ENCODE measurements around the gene CPNE5.

Gene CPNE5

DNA sequence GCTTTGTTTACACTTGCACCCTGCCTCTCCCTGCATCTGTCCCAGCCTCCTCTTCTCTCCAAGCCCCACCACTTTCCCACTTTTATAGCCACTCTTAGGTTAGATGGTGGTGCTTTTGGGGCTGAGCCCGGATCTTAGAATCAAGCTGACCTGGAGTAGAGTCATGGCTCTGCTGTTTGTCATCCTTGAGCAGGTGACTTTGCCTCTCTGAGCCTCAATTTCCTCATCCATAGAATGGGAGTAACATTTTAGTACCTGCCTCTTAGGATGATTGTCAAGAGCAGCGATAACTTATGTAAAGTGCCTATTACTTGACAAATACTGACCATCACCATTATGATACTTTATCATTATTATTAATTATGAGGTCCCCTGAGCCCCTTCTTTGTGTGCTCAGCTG, 48.2 kb downstream of the CPNE5 start:
- DNase-seq, result no peak

DNA sequence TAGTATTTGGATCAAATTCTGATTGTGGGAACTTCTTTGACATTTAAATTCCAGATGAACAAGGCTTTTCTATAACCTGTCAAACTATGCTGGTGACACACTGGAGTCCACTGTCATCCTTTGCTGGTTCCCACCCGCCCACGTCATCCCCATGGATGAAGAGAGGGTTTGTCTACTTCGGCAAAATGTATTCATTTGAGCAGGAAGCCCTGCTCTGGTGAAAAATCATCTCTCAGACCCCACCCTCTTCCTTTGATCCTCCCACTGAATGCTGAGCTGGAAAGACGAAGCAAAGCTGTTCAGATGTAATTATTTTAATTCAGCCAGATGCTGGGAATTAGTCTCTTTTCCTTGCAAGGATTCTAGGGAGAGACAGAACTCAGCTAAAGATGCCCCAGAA, 50.5 kb downstream of the CPNE5 start:
- DNase-seq, result peak in 1 of 2 donors; percentile 6

DNA sequence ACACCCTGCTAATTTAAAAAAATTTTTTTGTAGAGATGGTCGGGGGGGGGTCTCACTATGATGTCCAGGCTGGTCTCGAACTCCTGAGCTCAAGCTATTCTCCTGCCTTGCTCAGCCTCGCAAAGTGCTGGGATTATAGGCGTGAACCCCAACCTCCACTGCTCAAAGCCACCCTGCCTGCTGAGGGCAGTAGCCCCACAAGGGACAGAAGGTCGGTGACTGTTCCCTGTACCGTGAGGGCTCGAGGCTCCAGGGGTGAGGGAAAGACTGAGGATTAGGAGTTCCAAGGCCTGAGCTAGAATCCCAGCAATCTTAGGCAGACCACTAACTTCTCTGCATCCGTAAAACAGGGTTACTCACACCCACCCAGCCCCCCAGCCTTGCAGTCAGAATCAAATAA, 51.1 kb downstream of the CPNE5 start:
- DNase-seq, result no peak

DNA sequence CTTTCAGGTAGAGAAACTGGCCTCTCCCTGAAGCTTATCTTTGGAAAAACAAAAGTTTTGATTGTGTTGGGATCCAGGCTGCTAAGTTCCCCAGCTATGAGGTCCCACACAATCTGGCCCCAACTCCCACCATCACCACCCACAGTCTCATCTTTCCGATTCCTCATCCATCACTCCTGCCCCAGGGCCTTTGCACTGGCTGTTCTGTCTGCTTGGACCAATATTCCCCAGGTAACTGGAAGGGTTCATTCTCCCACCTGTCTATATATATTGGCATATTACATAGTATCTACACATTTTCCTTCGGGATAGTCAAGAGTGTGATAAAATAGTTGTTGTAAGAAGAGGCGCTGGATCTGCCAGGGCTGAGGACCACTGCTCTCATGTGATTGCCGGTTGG, 52.0 kb downstream of the CPNE5 start:
- no peak for DNase-seq

DNA sequence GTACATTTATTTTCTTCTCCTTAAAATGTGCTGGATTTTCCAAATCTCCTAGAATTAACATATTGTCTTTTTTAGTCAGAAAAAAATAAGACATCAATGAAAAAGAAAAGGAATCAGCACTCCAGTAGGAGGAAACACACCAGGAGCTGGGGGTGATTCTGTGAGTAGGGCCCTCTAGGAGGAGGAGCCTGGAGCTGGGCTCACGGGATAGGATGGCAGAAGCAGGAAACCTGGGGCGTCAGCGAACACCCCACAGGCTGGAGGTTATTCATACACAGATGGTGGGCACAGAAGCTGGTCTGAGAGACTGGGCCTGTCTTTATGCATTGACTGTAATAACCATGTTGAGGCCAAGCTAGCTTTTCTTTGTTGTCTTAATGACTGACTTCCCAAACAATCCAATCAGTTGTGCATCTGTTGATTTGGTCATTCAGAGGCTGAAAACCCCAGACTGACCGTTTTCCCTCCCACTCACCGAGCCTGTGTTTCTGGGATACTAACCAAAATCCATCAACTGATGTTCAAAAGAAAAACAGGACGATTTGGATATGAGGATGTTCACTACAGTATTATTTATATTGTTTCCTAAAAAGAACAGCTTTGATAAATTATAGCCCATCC, 53.1 kb downstream of the CPNE5 start:
- no peak for DNase-seq

DNA sequence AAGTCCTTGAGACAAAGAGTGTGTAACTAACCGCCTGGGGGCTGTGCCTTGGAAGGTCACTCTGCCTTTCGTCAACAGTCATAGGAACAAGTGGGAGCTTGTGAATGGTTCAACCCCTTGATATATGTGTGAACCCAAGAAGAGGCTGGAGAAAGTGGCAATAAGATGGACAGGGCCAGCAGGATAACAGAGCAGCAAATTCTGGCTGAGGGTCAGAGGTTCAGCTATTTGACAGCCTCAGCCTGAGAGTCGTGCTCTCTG, 54.9 kb downstream of the CPNE5 start:
- no peak for DNase-seq

DNA sequence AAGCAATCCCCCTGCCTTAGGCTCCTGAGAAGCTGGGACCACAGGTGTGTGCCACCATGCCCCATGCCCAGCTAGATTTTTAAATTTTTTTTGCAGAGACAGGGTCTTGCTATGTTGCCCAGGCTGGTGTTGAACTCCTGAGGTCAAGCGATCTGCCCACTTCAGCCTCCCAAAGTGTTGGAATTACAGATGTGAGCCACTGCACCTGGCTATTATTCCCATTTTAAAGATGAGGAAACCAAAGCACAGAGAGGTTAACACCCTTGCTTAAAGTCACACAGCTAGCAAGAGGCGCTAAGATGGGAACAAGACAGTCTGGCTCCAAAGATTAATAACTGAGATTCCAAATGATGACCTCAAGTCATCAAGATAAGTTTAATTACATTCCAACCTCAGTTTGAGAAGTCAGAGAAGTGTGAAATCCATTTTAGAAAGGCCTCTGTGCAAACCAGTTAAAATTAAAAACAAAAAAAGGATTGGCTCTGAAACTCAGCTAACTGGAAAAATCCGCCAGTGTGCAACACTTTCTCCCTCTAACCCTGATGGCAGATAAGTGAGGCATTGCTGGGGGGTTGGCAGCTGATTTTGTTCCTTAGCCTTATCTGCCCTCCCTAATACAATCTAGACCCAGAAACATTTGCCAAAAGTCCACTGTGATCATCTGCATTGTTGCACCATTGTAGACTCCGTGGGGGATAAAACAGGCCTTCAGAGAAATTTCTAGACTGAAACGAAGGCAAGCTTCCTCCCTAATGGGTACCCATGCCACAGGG, 55.5 kb downstream of the CPNE5 start:
- no peak for DNase-seq

DNA sequence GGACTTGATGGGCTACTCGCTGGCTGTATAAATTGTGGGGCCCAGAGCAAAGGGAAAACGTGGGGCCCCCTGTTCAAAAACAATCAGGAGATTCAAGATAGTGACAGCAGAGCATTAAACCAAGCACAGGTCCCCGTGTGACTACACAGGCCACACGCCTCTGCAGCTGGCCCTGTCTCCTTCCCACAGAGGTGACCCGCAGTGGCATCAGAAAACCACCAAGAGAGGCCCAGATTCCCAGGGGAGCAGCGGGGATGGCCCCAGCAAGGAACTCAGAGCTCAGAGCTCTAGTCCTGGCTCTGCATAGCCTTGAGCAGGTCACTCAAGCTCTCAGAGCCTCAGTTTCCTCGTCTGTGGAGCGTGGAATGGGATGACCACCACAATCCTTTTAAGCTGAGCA, 57.6 kb downstream of the CPNE5 start:
- DNase-seq, result no peak

DNA sequence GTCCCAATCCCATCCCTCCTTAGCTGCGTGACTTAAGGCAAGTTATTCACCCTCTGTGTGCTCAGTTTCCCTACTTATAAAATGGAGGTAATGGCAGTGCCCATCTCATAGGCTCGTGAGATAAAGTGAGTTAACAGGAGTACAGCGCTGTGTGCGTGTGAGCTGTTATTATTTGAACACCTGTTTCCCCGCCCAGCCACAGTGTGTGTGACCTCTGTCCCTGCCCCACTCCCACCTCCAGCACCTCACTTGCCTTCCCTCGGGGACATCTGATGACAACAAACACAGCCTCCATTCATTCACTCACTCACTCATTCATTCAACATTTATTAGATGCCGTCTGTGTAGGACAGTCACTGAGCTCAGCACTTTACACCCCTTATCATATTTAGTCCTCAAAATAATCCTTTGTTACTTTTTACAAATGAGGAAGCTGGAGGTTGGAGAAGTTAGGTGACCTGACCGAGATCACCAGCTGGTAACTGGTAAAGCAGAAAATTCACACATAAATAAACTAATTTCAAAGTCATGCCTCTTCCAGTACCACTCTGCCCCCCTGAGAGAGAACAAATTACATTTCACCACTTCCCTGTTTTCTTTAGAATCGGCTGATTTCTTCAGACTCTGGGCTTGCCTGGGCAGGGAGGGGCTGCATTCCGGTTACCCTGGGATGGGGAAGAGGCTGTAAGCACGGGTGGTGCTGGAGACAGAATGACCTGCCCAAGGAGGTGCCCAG, 58.6 kb downstream of the CPNE5 start:
- peak; percentile 35 to 66 for DNase-seq

DNA sequence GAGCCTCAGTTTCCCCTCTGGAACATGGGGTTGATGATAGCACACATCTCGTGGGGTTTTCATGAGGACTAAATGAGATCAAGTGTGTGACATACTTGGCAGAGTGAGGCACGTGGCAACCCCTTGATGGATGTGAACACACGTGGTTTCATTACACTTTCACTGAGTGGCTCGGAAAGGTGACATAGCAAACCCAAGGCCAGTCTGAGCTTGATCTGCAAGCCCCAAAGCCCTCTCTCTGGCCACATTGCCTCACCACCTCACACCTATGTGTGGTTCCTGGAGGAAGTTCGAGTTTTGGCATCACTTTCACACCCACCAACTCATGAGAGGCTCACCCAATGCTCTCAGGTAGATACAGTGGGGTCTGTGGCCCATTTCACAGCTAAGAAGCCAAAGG, 60.0 kb downstream of the CPNE5 start:
- DNase-seq, result no peak

DNA sequence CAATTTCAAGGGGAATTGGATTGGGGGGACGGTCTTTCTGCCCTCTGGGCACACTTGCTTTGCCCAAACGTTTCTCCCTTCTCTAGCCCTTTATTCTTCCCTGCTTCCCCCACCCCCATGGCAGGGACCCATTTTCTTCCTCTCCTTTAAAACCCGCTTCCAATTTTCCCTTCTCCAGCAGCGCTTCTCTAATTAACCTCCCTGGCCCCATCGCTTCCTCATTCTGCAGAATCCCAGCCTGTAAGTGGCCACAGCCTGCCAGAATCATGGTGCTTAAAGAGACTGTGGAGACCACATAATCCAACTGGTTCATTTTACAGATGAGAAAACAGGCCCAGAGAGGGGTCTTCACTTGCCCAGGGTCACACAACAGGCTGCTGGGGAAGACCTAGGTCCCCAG, 61.4 kb downstream of the CPNE5 start:
- peak; percentile 45 to 49 for DNase-seq

DNA sequence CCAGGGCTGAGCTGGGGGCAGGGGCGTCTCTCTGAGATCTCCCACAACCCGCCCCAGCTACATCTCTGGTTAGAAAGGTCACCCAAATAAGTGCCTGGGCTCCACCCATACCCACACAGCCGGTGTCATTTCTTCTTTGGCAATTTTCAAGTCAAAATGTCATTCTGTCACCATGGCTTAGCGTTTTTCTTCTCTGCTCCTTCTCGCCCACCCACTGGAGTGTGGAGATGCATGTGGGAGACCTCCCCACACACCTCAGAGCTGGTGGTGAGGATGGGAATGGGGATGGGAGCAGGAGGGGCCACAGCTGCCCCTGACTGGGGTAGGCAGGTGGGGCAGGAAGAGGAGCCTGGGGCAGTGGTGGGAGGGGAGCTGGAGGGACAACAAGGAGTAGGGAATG, 63.1 kb downstream of the CPNE5 start:
- no peak for DNase-seq

DNA sequence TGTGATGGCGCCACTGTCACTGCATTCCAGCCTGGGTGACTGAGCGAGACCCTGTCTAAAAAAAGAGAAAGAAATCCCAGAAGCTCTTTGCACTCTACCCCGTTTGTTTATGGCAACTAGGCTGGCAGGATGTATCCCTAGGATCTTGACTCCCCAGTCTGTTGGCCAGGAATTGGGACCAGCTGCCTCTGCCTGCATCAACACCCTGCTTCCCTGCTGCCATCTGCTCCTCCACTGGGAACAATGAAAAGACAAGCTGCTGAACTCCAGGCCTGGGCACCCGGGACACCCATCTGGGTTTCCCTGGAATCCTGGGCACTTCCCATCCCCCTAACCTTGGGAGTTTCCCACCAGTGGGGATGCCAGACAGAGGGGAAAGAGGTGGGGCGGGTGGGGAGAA, 64.9 kb downstream of the CPNE5 start:
- DNase-seq, result no peak

DNA sequence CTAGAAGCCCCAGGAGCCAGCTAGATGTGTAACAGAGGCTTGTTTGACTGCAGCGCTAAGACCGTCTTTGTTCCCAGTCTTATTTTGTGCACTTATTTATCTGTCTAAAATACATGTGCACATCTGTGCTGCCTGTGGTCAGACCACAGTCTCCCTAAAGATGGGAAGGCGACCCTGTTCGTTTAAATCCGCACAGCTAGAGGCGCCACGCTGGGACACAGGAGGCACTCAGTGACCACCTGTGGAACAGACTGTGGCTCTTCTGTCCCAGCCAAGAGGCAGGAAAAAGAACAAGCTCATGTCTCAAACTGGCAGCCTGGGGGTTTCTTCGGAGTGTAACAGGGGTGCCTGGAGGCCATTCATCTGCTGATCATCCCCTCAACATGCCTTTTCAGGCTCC, 66.8 kb downstream of the CPNE5 start:
- no peak for DNase-seq

DNA sequence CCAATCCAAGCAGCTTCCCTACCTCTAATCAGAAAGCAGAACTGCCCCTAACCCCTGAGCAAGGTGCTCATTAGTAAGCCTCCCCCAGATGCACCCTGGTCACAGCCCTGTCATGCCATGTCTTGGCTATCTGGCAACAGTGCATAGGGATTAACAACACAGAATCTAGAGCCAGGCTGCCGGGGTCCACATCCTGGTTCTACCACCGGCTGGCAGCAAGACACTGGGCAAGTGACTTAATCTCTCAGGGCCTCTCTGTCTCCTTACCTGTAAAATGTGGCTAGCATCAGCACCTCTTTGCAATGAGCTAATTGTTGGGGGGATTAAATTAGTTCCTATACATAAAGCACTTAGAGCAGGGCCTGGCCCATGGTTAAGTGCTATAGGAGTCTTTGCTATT, 68.1 kb downstream of the CPNE5 start:
- no peak for DNase-seq

DNA sequence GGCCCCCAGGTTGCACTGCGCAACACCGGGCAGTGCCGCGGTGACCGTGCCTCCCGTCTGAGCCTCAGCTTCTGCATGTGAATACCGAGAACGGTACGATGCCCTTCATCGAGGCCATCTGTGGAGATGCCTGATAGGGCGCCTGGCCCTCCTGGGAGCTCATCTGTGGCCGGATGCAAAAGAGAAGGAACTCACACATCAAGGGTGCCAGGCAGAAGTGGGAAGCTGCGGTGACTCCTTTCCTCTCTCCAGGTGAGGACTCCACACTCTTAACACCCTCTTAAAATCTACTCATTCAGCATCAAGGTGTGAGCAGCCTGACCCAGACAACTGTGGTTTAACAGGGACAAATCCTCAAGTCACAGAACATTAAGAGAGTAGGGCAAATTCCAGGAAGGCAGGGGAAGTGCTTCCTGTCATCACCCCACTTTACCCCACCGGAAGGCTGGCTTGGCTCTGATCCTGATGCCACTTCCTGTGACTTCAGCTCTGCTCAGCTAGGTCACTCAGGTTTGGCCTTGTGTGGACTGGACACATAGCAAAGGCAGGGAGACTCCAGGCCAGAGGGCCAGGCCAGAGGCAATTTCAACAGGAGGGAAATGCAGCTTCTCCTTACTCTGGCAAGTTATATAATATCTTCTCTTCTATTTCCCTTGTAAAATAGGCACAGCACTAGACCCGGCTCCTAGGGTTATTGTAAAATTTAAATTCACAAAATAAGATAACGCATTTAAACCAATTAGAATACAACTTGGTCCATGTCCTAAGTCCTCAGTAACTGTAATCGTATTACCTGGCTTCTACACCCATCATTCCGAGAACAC, 69.4 kb downstream of the CPNE5 start:
- DNase-seq, result peak; percentile 21 to 48

DNA sequence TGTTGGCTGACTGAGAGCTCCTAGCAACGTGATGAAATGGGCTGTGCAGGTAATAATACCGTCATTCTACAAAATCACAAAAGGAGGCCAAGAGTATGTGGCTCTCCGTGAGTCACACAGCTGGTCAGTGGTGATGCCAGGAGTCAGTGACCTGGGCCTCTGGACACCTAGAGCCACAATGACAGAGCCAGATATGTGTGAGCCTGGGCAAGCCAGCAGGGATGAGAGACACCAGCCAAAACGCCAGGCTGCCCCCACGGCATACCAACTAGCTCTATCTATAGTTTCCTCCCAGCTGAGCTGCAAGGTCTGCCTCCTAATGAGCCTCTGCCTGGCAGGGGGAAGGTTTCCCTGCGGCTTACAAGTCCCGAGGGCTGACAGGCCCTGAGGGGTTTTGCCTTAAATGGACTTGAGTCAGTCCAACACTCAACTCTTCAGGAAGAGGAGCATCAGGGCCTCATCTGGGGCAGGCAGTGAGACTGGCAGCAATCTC, 70.0 kb downstream of the CPNE5 start:
- no peak for DNase-seq

DNA sequence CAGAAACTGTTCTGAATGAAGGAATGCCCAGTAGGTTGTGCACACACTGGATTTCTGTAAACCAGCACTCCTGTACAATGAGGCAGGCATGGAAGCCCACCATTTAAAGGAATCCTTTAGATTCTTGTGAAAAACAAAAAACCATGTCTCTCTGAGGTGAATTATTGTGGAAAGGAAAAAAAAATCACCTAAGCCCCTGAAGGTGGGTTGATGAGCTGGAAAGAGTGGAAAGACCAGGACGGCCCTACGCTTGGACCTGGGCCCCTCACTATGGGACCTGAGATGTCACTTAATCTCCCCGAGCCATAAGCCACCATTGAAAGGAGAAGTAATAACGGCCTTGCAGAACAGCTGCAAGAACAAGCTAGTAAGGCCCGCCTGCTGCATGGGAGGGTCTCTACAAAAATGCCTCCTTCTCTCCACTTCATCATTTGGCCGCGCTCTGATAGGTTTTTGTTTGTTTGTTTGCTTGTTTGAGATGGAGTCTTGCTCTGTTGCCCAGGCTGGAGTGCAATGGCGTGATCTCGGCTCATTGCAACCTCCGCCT, 72.8 kb downstream of the CPNE5 start:
- DNase-seq, result peak; percentile 13

DNA sequence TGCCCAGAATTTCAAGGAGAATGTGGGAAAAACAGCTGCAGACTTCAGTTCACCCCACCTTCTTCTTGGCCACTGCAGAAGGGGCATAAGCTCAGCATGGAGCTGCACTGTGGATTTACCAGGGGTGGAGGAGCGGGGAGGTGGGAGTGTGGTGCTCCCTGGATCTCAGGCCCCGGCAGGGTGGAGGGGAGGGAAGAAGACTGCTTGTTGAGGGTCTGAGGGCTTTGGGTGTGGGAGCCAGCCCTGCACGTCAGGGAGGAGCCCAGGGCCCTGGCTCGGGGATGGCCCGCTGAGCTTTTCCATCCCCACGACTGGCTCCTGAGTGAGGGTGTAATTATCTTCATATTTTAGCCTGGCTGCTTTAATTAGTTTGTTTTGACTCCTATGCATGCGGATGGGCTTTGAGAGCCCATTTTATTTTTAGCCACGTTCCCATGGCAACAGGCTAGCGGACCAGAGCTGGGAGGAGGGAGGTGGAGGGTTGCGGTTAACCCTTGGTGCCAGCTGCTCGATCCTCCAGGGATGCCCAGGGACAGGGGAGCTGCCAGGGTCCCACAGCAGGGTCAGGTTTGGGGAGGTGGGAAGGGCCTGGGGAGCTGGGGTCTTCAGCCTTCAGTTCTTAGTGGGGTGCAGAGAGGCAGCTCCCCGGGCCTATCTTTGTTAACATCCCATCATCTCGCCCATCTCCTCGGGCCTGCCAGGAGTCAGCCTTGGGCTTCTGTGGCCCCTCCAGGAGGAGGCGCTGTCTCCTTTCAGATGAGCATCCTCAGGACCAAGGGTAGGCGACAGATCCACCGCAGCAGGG, 73.4 kb downstream of the CPNE5 start:
- DNase-seq, result peak; percentile 87 to 89

DNA sequence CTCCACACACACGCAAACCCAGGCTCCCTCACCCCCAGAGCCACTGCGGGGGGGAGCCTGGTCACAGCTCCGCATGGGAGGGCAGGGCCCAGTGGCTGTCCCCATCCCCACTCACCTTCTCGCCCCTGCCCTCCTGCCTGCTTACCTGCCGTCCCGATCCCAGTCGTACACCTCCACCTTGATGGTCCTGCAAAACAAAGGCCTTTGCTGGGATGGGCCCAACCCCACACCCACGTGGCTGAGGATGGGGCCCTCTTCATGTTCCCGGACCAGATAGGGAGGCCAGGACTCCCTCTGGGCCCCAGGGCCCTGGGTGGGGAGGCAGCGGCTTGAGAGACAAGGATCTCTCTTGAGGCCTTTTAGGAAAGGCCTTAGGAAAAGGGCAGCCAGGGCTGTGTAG, 74.1 kb downstream of the CPNE5 start:
- no peak for DNase-seq

DNA sequence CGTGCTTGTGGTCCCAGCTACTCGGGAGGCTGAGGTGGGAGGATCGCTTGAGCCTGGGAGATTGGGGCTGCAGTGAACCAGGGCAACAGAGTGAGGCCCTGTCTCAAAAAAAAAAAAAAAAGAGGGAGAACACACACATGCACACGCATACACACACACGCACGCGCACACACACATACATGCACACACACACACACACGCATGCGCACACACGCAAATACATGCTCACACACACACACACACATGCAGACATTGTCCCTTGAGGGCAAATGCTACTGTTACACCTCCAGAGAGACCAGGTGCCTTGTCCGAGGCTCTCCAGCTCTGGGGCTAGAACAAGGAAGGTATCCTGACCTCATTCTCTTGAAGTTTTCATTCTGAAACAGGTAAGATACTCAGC, 77.1 kb downstream of the CPNE5 start:
- DNase-seq, result no peak
